GM12891 (cell line): ENCODE measurements around the gene RPL28.

Source experiments
- DNase-seq: peaks from one replicate; pipeline ENCODE4 v3.0.0; 2011; ENCODE audit warnings: low spot score; ENCODE audit not compliant: insufficient read length
- FAIRE-seq: peaks from 2 replicates; lab custom pipeline; 2011; peaks lifted over from hg19 to GRCh38; lab: Jason Lieb, UNC
- PAX5 ChIP-seq: IDR thresholded peaks from 2 replicates; pipeline ENCODE4 v1.6.1; 2011; ENCODE audit warnings: low read length, moderate library complexity, mild to moderate bottlenecking; ENCODE audit not compliant: insufficient read depth, severe bottlenecking
- POLR2A ChIP-seq: IDR thresholded peaks from 2 replicates; pipeline ENCODE4 v1.6.1; 2011; ENCODE audit warnings: low read depth, low read length, control low read depth
- POLR2AphosphoS5 ChIP-seq: IDR thresholded peaks from 2 replicates; pipeline ENCODE4 v1.6.1; 2011; ENCODE audit warnings: low read depth, low read length, control low read depth
- POU2F2 ChIP-seq: IDR thresholded peaks from 2 replicates; pipeline ENCODE4 v1.6.1; 2011; ENCODE audit warnings: low read depth, mild to moderate bottlenecking, control low read depth, low read length, moderate library complexity
- SPI1 ChIP-seq: IDR thresholded peaks from 2 replicates; pipeline ENCODE4 v1.6.1; 2011; ENCODE audit warnings: low read depth, low read length, control low read depth
- TAF1 ChIP-seq: IDR thresholded peaks from 2 replicates; pipeline ENCODE4 v1.6.1; 2011; ENCODE audit warnings: low read depth, low read length, control low read depth

Gene RPL28

GRCh38 chr19:55423225-55424005, 37.7 kb downstream of the RPL28 start:
- no peak for TF ChIP-seq POLR2A
- TF ChIP-seq SPI1: no peak
- TF ChIP-seq POU2F2: no peak
- no peak for TF ChIP-seq PAX5
- TF ChIP-seq POLR2AphosphoS5: no peak
- no peak for TF ChIP-seq TAF1
- no peak for FAIRE-seq
- DNase-seq: no peak

DNA sequence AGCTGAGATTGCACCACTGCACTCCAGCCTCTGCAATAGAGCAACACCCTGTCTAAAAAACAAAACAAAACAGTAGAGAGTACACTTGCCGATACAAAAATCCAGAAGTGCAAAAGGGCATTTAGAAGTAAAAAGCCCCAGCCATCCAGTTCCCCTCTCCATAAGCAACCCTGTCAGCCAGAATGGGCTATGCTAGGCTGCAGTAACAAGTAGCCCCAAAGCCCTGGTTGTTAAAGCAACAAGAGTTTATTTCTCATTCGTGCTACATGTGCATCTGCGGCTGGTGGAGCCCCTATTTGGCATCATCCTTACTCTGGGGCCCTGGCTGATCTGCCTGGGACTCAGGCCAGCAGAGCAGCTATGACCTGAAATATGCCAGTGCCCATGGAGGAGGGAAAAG, 38.8 kb downstream of the RPL28 start:
- FAIRE-seq: no peak
- no peak for TF ChIP-seq POLR2AphosphoS5
- TF ChIP-seq TAF1: no peak
- no peak for TF ChIP-seq SPI1

DNA sequence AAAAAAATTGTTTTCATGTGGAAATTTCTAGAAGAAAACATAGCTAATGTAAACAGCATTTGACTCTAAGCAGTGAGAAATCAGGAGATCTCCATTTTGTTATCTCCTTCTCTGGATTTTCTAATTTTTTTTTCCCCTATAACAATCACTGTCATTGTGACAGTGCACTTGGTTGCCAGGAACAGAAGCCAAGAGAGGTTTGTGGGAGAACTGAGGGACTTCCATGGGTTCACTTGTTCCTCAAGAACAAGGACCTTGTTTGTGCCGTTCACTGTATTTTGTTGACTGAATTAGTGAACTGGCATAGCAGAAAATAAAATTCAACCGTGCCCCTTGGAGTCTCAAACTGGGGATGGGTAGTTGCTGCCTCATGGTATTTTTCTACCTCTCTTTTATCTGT, 40.3 kb downstream of the RPL28 start:
- no peak for DNase-seq
- no peak for FAIRE-seq
- TF ChIP-seq PAX5: no peak
- TF ChIP-seq POLR2AphosphoS5: no peak

More for the DNA sequence above, 38.8 kb downstream of the RPL28 start:
- no peak for DNase-seq

DNA sequence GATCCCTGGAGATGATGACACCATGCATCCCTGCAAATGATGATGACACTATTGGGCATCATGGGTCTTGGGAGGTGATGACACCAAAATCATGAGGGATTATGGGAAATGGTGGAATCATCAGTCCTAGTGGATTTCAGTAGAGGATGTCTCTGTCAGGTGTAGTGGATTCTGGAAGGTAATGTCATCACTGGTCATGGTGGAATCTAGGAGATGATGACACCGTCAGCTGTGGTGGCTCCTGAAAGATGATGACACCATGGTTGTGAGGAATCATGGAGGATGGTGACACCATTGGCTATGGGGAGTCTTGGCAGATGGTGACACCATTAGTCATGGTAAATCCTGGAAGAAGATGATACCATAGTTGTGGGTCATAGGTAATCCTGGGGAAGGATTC, 45.5 kb downstream of the RPL28 start:
- TF ChIP-seq PAX5 (no peak), SPI1 (no peak), POU2F2 (no peak), POLR2AphosphoS5 (no peak), POLR2A (no peak), TAF1 (no peak)
- DNase-seq (no peak), FAIRE-seq (no peak)

DNA sequence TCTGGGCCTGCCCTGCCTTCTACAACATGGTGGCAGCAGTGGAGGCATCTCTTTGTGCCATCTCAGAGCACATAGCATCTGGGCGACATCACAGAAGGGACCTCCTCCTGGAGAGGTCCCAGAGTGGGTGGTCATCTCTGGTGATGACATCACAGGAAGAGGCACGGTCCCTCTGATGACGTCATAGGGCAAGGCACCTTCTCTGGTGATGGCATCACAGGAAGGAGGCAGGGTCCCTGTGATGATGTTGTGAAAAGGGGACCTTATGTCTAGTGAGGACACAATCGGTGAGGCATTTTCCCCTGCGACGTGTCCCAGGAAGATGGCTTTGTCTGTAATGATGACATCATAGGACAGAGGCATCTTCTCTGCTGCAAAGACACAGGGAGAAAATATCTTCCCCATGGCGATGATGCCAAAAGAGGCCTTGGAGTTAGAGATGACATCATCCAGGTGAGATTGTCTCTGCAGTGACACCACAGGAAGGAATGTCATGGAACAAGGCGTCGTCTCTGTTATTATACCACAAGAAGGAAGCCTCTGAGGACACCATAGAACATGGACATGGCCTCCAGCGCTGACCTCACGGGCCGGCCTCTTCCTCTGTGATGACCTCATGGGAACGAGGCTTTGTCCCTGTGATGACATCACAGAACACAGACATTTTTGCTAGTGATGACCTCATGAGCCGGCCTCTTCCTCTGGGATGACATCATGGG, 46.7 kb downstream of the RPL28 start:
- DNase-seq: no peak
- TF ChIP-seq POU2F2 (no peak), SPI1 (no peak)
- no peak for FAIRE-seq

- no peak for FAIRE-seq
These were observed 47.6 kb downstream of the RPL28 start for GRCh38 chr19:55433292-55433691.

DNA sequence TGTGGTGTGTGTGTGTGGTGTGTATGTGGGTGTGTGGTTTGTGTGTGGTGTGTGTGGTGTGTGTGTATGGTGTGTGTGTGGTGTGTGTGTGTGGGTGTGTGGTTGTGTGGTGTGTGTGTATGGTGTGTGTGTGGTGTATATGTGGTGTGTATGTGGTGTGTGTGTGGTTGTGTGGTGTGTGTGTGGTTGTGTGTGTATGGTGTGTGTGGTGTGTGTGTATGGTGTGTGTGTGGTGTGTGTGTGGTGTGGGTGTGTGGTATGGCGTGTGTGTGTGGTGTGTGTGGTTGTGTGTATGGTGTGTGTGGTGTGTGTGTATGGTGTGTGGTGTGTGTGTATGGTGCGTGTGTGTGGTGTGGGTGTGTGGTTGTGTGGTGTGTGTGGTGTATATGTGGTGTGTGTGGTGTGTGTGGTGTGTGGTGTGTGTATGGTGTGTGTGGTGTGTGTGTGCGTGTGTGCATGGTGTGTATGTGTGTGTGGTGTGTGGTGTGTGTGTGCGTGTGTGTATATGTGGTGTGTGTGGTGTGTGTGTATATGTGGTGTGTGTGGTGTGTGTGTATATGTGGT, 48.7 kb downstream of the RPL28 start:
- FAIRE-seq (peak; percentile 98), DNase-seq (no peak)
- TF ChIP-seq POLR2A (no peak), SPI1 (no peak), TAF1 (no peak), POLR2AphosphoS5 (no peak), PAX5 (no peak), POU2F2 (no peak)

More at GRCh38 chr19:55433292-55433691, 47.6 kb downstream of the RPL28 start:
- TF ChIP-seq TAF1 (no peak), POU2F2 (no peak), PAX5 (no peak), SPI1 (no peak), POLR2A (no peak), POLR2AphosphoS5 (no peak)
- no peak for DNase-seq

DNA sequence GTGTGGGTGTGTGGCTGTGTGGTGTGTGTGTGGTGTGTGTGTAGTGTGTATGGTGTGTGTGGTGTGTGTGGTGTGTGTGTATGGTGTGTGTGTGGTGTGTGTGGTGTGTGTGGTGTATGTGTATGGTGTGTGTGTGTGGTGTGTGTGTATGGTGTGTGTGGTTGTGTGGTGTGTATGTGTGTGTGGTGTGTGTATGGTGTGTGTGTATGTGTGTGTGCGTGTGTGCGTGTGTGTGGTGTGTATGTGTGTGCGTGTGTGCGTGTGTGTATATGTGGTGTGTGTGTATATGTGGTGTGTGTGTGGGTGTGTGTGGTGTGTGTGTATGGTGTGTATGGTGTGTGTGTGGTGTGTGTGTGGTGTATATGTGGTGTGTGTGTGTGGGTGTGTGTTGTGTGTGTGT, 49.3 kb downstream of the RPL28 start:
- TF ChIP-seq POLR2AphosphoS5 (no peak), PAX5 (no peak), TAF1 (no peak), POLR2A (no peak)
- DNase-seq (no peak), FAIRE-seq (no peak)

GRCh38 chr19:55436847-55437246, 51.1 kb downstream of the RPL28 start:
- DNase-seq: no peak
- TF ChIP-seq POU2F2 (no peak), SPI1 (no peak), TAF1 (no peak), POLR2A (no peak), POLR2AphosphoS5 (no peak), PAX5 (no peak)
- FAIRE-seq: no peak

GRCh38 chr19:55437410-55437809, 51.7 kb downstream of the RPL28 start:
- FAIRE-seq: no peak
- no peak for TF ChIP-seq SPI1
- no peak for DNase-seq
